Fibroblast of lung (primary cell): ENCODE data around the gene DDX47.

Experiments used
- CTCF ChIP-seq, 2 donors: IDR thresholded peaks in 1 of 2; conservative IDR thresholded peaks in 1 of 2; 1 replicate in 1 of 2; 2 replicates in 1 of 2; pipeline ENCODE4 v1.5.1; 2011 to 2012; ENCODE audit warnings: low read length in 2 of 2, control low read depth in 1 of 2, inconsistent platforms in 1 of 2, low read depth in 1 of 2, mild to moderate bottlenecking in 1 of 2
- EZH2 ChIP-seq: IDR thresholded peaks from 2 replicates; pipeline ENCODE4 v1.5.1; 2012; ENCODE audit warnings: low read length, control low read depth, mild to moderate bottlenecking; ENCODE audit errors: missing control alignments

DNA sequence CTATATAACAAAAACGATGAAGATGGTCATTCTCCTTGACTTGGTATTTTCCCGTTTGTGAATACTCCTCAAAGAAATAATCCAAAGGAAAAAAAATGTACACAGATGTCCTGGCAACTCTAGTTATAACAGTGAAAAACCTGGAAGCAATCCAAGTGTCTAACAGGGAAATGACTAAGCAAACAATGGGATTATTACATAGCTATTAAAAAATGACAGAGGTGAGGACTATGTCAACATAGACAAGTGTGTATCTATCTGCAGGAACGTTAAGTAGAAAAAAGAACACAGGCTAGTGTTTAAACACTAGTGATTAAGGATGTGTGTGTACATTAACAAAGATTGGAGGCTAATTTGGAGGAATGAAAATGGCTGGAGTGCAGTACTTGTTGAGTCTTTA is 33.6 kb upstream of the DDX47 start:
- TF ChIP-seq CTCF (conservative IDR thresholded peaks at IDR 0.05 in 1 of 2, IDR thresholded peaks at IDR 0.05 in 1 of 2; ENCODE audit: low read depth in 1 of 2, low read length in 2 of 2), result no peak
- TF ChIP-seq EZH2, result no peak
